Esophagus squamous epithelium (tissue), 4 donors: ENCODE results near the gene SRD5A3.

Experiments used
- CTCF ChIP-seq, 6 experiments: fragments of 450-650 bp in 4 of 6; fragments of 200-600 bp in 2 of 6; sonication (generic) in 2 of 6; IDR thresholded peaks; one replicate each; pipeline ENCODE4 v1.5.1; 2016 to 2019; ENCODE audit warnings: antibody characterized with exemption in 6 of 6, mild to moderate bottlenecking in 4 of 6, moderate library complexity in 4 of 6
- POLR2A ChIP-seq, 4 donors: fragments of 450-650 bp; IDR thresholded peaks; one replicate each; pipeline ENCODE4 v1.6.1; 2017; ENCODE audit warnings: antibody characterized with exemption in 4 of 4, mild to moderate bottlenecking in 4 of 4, moderate library complexity in 3 of 4

GRCh38 chr4:55395529-55396307 is 49.7 kb downstream of the SRD5A3 start, which contains the start of gene TMEM165:
- peak in 1 of 6 experiments; percentile 3 for TF ChIP-seq CTCF (IDR thresholded peaks at IDR 0.05)
- TF ChIP-seq POLR2A (IDR thresholded peaks at IDR 0.05) = peak in 3 of 4 donors; percentile 97 to 99 (median 98)
